NB4 (cell line): ENCODE data around the gene MECP2.

Source experiments
- DNase-seq: peaks from one replicate; pipeline ENCODE4 v3.0.0; 2010; ENCODE audit warnings: low read depth
- H3K4me3 ChIP-seq: one replicate; pipeline ENCODE4 v1.5.1; 2011; ENCODE audit warnings: mild to moderate bottlenecking, low read depth, low read length, moderate library complexity
- CTCF ChIP-seq: IDR thresholded peaks from one replicate; pipeline ENCODE4 v1.5.1; 2012; ENCODE audit warnings: low read depth, low read length
- MAX ChIP-seq: IDR thresholded peaks from 2 replicates; pipeline ENCODE4 v1.6.1; 2011; ENCODE audit warnings: low read depth, low read length
- MYC ChIP-seq: IDR thresholded peaks from 2 replicates; pipeline ENCODE4 v1.6.1; 2011; ENCODE audit warnings: low read depth, low read length
- POLR2A ChIP-seq: IDR thresholded peaks from 2 replicates; pipeline ENCODE4 v1.6.1; 2011; ENCODE audit warnings: mild to moderate bottlenecking; ENCODE audit not compliant: insufficient read length; ENCODE audit errors: extremely low read depth

Gene MECP2

GRCh38 chrX:154012336-154012991, 85.1 kb downstream of the MECP2 start:
- no peak for DNase-seq
- no peak for TF ChIP-seq MYC
- no peak for TF ChIP-seq MAX
- no peak for TF ChIP-seq CTCF
- TF ChIP-seq POLR2A: no peak
- no peak overlapping the region for H3K4me3 ChIP-seq

GRCh38 chrX:154011376-154012335, 85.9 kb downstream of the MECP2 start:
- DNase-seq: no peak
- no peak overlapping the region for H3K4me3 ChIP-seq
- TF ChIP-seq MAX: no peak
- no peak for TF ChIP-seq MYC
- no peak for TF ChIP-seq POLR2A
- no peak for TF ChIP-seq CTCF

- no peak for TF ChIP-seq MAX
- TF ChIP-seq CTCF: no peak
- TF ChIP-seq POLR2A: no peak
- TF ChIP-seq MYC: no peak
- peak; percentile 44 for DNase-seq
- no peak overlapping the region for H3K4me3 ChIP-seq
These were observed 87.0 kb downstream of the MECP2 start for GRCh38 chrX:154010330-154011087.

- TF ChIP-seq CTCF (no peak), MAX (no peak), POLR2A (no peak), MYC (no peak)
- no peak for DNase-seq
- no peak overlapping the region for H3K4me3 ChIP-seq
These were observed 89.0 kb downstream of the MECP2 start for GRCh38 chrX:154008521-154008920.

GRCh38 chrX:154006947-154007346, 90.6 kb downstream of the MECP2 start:
- TF ChIP-seq CTCF (no peak), POLR2A (peak; percentile 4)
- no peak overlapping the region for H3K4me3 ChIP-seq
- DNase-seq: no peak
